ENCODE measurements around the gene TRIO.

Gene TRIO

GRCh38 chr5:14305045-14305444 is 161.9 kb downstream of the TRIO start:
- DNase-seq: no peak

GRCh38 chr5:14306329-14306815 is 163.2 kb downstream of the TRIO start:
- no peak for DNase-seq

- no peak for DNase-seq
Observed at GRCh38 chr5:14308384-14309154, 165.4 kb downstream of the TRIO start.

GRCh38 chr5:14309199-14309598 is 166.1 kb downstream of the TRIO start:
- DNase-seq: no peak

- no peak for DNase-seq
Observed at GRCh38 chr5:14309878-14310531, 166.9 kb downstream of the TRIO start.

- no peak for DNase-seq
Observed at GRCh38 chr5:14310901-14311300, 167.8 kb downstream of the TRIO start.

- no peak for DNase-seq
Observed at GRCh38 chr5:14313986-14314690, 171.0 kb downstream of the TRIO start.

- no peak for DNase-seq
Observed at GRCh38 chr5:14316471-14316870, 173.3 kb downstream of the TRIO start.

- no peak for DNase-seq
Observed at GRCh38 chr5:14319102-14319501, 176.0 kb downstream of the TRIO start.

GRCh38 chr5:14321936-14322335 is 178.8 kb downstream of the TRIO start:
- no peak for DNase-seq

- DNase-seq: no peak
Observed at GRCh38 chr5:14322437-14323187, 179.5 kb downstream of the TRIO start.

GRCh38 chr5:14323466-14323865 is 180.3 kb downstream of the TRIO start:
- no peak for DNase-seq

- DNase-seq: no peak
Observed at GRCh38 chr5:14325369-14325768, 182.2 kb downstream of the TRIO start.

GRCh38 chr5:14326035-14326903 is 183.1 kb downstream of the TRIO start:
- DNase-seq: peak; percentile 7

- no peak for DNase-seq
Observed at GRCh38 chr5:14327624-14328023, 184.5 kb downstream of the TRIO start.

GRCh38 chr5:14328144-14328543 is 185.0 kb downstream of the TRIO start:
- no peak for DNase-seq

- no peak for DNase-seq
Observed at GRCh38 chr5:14330291-14330690, 187.1 kb downstream of the TRIO start.

GRCh38 chr5:14330729-14331385 is 187.7 kb downstream of the TRIO start:
- DNase-seq: no peak

GRCh38 chr5:14331386-14331781 is 188.2 kb downstream of the TRIO start:
- DNase-seq: no peak

- DNase-seq: no peak
Observed at GRCh38 chr5:14332038-14332631, 189.0 kb downstream of the TRIO start.

GRCh38 chr5:14332746-14333145 is 189.6 kb downstream of the TRIO start:
- DNase-seq: peak; percentile 44
